Panc1 (cell line): Measurements from ENCODE around the gene FBXL17. TPM values are rescaled to one million over a fixed set of nuclear protein-coding genes. Genes with fewer than 3 reads are reported as not detected.

Source experiments
- ATAC-seq: fragments of 200-7000 bp; cut with Tn5 transposase; 2 replicates; pipeline ENCODE4 v1.9.1; 2020; ENCODE audit warnings: mild to moderate bottlenecking, moderate library complexity
- BruUV-seq: library from RNA; stranded (reverse); fragments of 400-500 nt; replicated peaks from 2 replicates; lab custom pipeline; 2021; lab: Mats Ljungman, UMichigan
- CTCF ChIA-PET: fragments of 300-600 bp; sonication (Branson Sonifier 250); formaldehyde crosslinking; loops from one replicate; lab custom pipeline; 2022; ENCODE audit warnings: antibody characterized with exemption; lab: Charles Lee
- POLR2A ChIA-PET: fragments of 300-600 bp; sonication (Branson Sonifier 250); formaldehyde crosslinking; loops from one replicate; lab custom pipeline; 2022; ENCODE audit warnings: antibody characterized with exemption; lab: Charles Lee
- DNase-seq: peaks from one replicate; pipeline ENCODE4 v3.0.0-alpha.2; 2010; ENCODE audit warnings: low read depth, low spot score
- H3K27ac ChIP-seq: 2 replicates; pipeline ENCODE4 v1.5.1; 2011; ENCODE audit warnings: mild to moderate bottlenecking, low read length, inconsistent platforms
- H3K27me3 ChIP-seq: fragments of 200-500 bp; sonication (Bioruptor generic); 2 replicates; pipeline ENCODE4 v1.6.0; 2014; ENCODE audit warnings: low read length, inconsistent platforms; ENCODE audit not compliant: control insufficient read depth, insufficient read depth
- H3K36me3 ChIP-seq: fragments of 200-500 bp; sonication (Bioruptor generic); 2 replicates; pipeline ENCODE4 v1.5.1; 2014; ENCODE audit warnings: inconsistent platforms, mild to moderate bottlenecking, low read length, moderate library complexity; ENCODE audit not compliant: control insufficient read depth, insufficient read depth
- H3K4me1 ChIP-seq: 2 replicates; pipeline ENCODE4 v1.5.1; 2011; ENCODE audit warnings: inconsistent platforms, mild to moderate bottlenecking, low read length, moderate library complexity; ENCODE audit not compliant: control insufficient read depth, insufficient read depth
- H3K4me3 ChIP-seq, 2 experiments: 2 replicates each; pipeline ENCODE4 v1.5.1; 2011 to 2012; ENCODE audit warnings: low read depth in 2 of 2, low read length in 2 of 2, mild to moderate bottlenecking in 2 of 2, inconsistent platforms in 1 of 2, moderate library complexity in 1 of 2
- H3K9me3 ChIP-seq: fragments of 200-500 bp; sonication (Bioruptor generic); 2 replicates; pipeline ENCODE4 v1.5.1; 2014; ENCODE audit warnings: low read depth, mild to moderate bottlenecking, inconsistent platforms, low read length, moderate library complexity; ENCODE audit not compliant: control insufficient read depth, insufficient read depth
- CTCF ChIP-seq: fragments of 450-650 bp; IDR thresholded peaks from 2 replicates; pipeline ENCODE4 v1.5.1; 2017; ENCODE audit warnings: mild to moderate bottlenecking
- POLR2AphosphoS5 ChIP-seq: IDR thresholded peaks from 2 replicates; pipeline ENCODE4 v1.6.1; 2012; ENCODE audit warnings: mild to moderate bottlenecking, low read depth, low read length, moderate library complexity
- REST ChIP-seq, 2 experiments: IDR thresholded peaks; 2 replicates each; pipeline ENCODE4 v1.6.1; 2011 to 2012; ENCODE audit warnings: low read depth in 2 of 2, control low read depth in 1 of 2, low read length in 1 of 2, mild to moderate bottlenecking in 1 of 2, moderate library complexity in 1 of 2; ENCODE audit not compliant: insufficient read depth in 1 of 2
- SIN3A ChIP-seq: IDR thresholded peaks from 2 replicates; pipeline ENCODE4 v1.6.1; 2012; ENCODE audit warnings: low read depth, mild to moderate bottlenecking, low read length, moderate library complexity, borderline replicate concordance; ENCODE audit not compliant: insufficient read depth
- TCF7L2 ChIP-seq: IDR thresholded peaks from 2 replicates; pipeline ENCODE4 v1.6.1; 2011; ENCODE audit warnings: mild to moderate bottlenecking, low read depth, low read length, inconsistent platforms
- in situ Hi-C: cut with HindIII; loops from 2 replicates; pipeline ENCODE4 v1.10.0; 2016; ENCODE audit warnings: low sequenced_read_pairs, low pct_unique_long_range_greater_than_20kb
- intact Hi-C: fragments of 100-400 bp; cut with micrococcal nuclease; formaldehyde crosslinking; loops from one replicate; pipeline ENCODE4 v1.10.0; 2022; ENCODE audit not compliant: unreplicated experiment
- total RNA-seq: library from RNA; stranded (reverse); gene quantifications from one replicate; pipeline ENCODE4 v1.2.1, GENCODE V29; 2021; ENCODE audit not compliant: unreplicated experiment

The FBXL17 gene
- total RNA-seq, 1 experiment from 2014 or later = 17.4 TPM

GRCh38 chr5:108417166-108417670, 35.3 kb upstream of the FBXL17 start:
- in situ Hi-C loops = no loop called here
- DNase-seq = no peak
- H3K27me3 ChIP-seq = no peaks in the 10 kb centered on the region
- H3K4me3 ChIP-seq = no peak overlapping the region
- no peaks in the 10 kb centered on the region for H3K9me3 ChIP-seq
- H3K36me3 ChIP-seq = no peaks in the 10 kb centered on the region
- intact Hi-C loops = no loop called here
- ATAC-seq = no peak
- no peaks in the 10 kb centered on the region for H3K4me1 ChIP-seq
- TF ChIP-seq REST (IDR thresholded peaks at IDR 0.05; ENCODE audit: insufficient read depth in 1 of 2, low read depth in 2 of 2, low read length in 1 of 2) = no peak
- no peak for TF ChIP-seq CTCF
- TF ChIP-seq SIN3A = no peak
- no peak for TF ChIP-seq TCF7L2
- TF ChIP-seq POLR2AphosphoS5 = no peak
- no peak overlapping the region for H3K27ac ChIP-seq
- no TSS peak for BruUV-seq
- ChIA-PET CTCF (no interaction called here), POLR2A (no interaction called here)

DNA sequence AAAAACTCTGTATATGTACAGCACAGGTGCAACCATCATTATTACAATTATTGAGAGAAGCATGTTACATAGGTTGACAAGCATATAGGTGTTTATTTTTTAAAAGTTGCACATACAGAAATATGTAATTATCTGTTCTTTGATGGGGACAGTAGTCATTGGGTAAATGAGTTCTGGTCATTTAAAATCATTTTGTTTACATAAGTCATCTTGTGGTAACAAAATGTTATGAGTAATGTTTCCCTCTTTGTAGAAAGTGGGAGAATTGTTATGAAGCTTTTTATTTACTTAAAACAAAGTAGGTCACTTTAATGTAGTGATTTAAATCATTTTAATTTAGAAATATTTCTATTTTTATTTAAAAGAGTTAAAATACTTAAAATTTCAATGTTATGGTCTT, 33.8 kb upstream of the FBXL17 start:
- BruUV-seq = no TSS peak
- no peak overlapping the region for H3K27ac ChIP-seq
- ATAC-seq (no peak), DNase-seq (no peak)
- no peaks in the 10 kb centered on the region for H3K36me3 ChIP-seq
- H3K4me3 ChIP-seq = no peak overlapping the region
- ChIA-PET POLR2A (no interaction called here), CTCF (no interaction called here)
- intact Hi-C loops (no loop called here), in situ Hi-C loops (no loop called here)
- no peaks in the 10 kb centered on the region for H3K4me1 ChIP-seq
- no peaks in the 10 kb centered on the region for H3K9me3 ChIP-seq
- no peaks in the 10 kb centered on the region for H3K27me3 ChIP-seq
- TF ChIP-seq POLR2AphosphoS5 (no peak), REST (IDR thresholded peaks at IDR 0.05; ENCODE audit: insufficient read depth in 1 of 2, low read depth in 2 of 2, low read length in 1 of 2) (no peak), CTCF (no peak), SIN3A (no peak), TCF7L2 (no peak)
